SHP77 treated with DMSO at 0.1 percent for 48 hours (cell line): ENCODE measurements around the gene ABTB1.

Source experiments
- DNase-seq: peaks from one replicate; lab custom pipeline; 2025; lab: John Stamatoyannopoulos, UW

ABTB1 gene

DNA sequence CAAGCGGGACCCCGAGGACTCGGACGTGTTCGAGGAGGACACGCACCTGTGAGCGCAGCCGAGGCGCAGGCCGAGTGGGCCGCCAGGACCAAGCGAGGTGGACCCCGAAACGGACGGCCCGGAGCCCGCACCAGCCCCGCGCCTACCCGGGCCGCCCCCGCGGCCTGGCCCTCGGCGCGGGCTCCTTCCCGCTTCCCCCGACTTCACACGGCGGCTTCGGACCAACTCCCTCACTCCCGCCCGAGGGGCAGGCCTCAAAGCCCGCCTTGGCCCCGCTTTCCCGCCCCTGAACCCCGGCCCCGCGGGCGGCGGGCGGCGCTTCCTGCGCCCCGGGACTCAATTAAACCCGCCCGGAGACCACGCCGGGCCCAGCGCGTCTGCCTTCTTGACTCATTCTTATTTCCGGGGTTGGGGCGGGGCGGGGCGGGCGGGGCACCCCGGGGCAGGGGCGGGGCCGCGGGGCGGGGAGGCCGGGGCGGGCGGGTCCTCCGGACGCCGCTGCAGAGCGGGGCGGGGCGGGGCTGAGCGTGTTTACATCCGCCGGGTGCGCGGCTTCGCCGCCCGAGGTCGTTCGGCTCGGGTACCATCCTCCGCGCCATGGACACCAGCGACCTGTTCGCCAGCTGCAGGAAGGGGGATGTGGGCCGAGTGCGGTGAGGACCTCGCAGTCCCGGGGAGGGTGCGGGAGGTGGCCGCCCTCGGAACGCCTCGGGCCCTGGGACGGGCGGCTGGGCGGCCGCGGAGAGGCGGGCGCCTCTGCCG lies at the start of gene ABTB1:
Gene ABTB1, plus strand, starts transcription at position 524 of the 762 bp plus-strand sequence. Its CDS starts 74 bp downstream, at position 598.
- DNase-seq = no peak

DNA sequence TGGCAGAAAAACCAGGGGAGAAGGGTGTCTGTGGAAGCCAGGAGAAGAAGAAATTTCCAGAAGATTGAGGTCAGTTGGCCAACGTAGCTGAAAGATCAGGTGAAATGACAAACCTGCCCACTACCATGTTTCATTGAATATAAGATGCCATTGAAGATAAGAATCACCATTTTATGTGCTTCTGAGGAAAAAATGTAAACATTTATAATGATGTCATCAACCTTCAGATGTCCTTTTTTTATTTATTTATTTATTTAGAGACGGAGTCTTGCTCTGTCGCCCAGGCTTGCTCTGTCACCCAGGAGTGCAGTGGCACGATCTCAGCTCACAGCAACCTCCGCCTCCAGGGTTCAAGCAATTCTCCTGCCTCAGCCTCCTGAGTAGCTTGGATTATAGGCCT lies 48.7 kb upstream of the ABTB1 start:
- no peak for DNase-seq

DNA sequence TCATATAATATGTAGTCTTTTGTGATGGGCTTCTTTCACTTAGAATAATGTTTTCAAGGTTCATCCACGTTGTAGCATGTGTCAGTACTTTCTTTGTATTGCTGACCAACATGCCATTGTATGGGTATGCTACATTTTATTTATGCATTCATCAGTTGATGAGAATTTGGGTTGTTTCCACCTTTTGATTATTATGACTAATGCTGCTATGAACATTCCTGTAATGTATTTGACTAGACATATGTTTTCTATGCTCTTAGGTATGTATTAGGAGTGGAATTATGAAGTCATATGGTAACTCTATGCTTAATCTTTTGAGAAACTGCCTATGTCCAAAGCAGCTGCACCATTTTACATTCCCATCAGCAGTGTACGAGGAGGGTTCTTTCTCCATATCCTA lies 46.9 kb upstream of the ABTB1 start:
- DNase-seq = no peak

DNA sequence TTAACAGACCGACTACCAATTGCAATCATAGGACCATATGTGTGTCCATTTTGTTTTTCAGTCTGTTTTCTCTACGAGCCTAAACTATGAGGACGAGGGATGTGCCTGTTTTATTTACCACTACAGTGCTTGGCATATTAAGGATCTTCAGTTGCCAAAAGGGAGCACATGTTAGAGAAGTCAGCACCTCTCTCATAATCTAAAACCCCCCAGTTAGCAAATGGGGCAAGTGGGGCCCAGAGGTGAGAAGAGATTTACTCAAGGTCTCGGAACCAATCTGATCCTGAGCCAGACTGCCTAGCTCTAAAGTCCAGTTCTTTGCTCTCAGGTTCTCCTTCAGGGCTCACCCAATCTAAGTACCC lies 44.3 kb upstream of the ABTB1 start:
- no peak for DNase-seq

DNA sequence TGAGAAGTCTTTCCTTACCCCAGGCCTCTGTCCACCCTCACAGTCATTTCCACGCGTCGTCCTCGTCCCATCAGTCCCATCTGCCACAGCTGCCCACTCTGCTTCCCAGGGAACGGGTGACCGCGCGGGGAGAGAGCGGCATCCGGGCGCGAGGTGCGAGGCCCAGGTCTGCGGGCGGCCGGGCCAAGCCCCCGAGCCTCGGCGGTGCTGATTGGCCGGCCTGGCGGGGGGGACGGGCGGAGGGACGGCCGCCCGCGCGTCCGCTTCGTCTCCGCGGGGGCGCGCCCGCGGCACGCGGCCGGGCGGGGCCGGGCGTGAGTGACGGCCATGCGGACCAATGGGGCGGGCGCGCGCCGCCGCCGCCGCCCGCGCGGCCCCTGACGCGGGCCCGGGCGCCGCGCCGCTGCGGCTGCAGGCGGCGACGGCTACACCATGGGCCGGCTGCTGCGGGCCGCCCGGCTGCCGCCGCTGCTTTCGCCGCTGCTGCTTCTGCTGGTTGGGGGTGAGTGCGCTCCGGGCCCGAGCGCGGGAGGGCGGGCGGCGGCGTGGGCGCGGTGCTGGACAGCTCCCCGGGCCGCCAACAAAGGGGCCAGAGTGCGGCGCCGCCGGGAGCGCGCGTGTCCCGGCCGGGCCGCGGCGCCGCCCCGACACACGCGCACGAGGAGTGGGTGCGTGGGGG lies 43.8 kb upstream of the ABTB1 start, which contains the start of gene PODXL2:
Gene PODXL2, plus strand, starts transcription at position 398 of the 679 bp plus-strand sequence. Its CDS starts 35 bp downstream, at position 433.
- DNase-seq = peak; percentile 27

DNA sequence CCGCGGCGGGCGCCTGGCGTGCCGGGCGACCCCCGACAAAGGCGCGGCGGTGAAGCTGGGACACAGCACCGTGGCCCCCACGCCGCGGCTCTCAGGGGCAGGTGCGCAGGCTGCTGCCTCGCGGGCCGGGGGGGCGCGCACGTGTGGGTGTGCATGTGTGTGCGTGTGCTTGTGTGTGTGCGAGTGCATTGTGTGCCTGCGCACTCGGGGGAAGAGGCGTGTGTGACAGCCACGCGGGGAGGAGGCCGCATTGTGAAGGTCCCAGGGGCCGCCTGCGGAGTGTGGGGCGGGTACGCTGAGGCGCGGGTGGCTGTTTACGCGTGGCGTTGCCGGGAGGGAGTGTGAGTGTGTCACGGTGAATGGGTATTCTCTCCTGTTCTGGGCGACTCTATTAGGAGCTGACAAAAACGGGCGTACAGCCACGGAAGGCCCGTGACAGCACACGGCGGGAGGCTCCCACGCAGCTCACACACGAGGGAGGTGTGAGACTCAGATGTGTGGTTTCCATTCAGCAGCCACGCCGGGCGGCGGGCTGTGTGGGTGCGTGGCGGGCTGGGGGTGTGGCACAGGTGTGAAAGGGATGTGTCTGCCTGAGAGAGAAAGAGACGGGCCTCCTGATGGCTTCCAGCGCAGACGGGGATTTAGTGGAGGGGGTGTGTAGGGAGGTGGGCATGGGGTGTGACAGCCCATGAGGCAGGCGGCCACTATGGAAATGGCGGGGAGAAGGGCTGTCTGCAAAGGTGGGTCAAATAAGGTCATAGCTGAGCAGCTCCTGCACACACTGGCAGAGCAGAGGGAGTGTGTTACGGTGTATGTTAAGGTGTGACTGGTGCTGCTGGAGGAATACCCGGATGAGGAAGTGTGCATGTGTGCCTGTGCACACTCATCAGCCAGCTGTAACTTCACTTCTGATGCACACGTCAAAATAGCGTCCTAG lies 43.0 kb upstream of the ABTB1 start:
- no peak for DNase-seq

DNA sequence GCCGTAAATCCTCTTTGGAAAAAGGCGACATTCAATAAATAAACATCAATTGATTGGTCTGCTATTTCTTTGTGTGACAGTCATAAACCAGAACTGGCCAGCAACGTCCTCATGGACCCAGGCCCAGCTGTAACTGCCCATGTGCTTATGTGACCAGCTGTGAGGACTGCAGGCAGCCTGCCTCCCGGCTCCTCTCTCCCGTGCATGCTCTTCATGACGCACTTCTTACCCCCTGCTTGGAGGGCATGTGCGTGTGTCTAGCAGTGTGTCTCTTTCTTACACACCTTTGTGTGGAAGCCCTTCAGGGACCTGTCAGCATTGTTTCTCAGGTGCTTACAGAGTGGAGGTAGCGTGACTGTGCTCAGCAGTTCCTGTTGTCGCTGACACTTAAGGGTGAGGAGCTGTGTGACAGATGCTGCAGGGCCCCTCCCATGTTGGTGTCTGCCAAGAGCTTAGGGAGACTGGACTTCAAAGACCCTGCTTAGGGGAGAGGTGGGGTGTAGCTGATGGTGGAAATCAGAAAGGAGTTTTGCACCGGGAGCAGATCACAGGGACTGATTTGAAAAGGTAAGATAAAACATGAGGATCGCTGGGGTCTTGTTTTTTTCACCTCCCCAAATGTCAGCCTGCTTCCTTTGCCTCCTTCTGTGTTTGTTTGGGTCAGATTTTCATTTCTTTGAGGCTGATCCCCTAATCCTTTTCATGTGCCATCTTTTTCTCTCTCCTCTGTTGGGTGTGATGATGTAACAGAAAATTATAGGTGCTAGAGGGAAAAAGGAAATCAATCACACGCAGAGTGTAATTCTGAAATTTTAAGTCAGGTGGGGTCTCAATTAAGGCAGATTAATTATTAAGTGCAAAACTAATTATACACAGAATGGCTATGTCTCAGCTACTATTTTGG lies 41.7 kb upstream of the ABTB1 start:
- DNase-seq = peak; percentile 50

DNA sequence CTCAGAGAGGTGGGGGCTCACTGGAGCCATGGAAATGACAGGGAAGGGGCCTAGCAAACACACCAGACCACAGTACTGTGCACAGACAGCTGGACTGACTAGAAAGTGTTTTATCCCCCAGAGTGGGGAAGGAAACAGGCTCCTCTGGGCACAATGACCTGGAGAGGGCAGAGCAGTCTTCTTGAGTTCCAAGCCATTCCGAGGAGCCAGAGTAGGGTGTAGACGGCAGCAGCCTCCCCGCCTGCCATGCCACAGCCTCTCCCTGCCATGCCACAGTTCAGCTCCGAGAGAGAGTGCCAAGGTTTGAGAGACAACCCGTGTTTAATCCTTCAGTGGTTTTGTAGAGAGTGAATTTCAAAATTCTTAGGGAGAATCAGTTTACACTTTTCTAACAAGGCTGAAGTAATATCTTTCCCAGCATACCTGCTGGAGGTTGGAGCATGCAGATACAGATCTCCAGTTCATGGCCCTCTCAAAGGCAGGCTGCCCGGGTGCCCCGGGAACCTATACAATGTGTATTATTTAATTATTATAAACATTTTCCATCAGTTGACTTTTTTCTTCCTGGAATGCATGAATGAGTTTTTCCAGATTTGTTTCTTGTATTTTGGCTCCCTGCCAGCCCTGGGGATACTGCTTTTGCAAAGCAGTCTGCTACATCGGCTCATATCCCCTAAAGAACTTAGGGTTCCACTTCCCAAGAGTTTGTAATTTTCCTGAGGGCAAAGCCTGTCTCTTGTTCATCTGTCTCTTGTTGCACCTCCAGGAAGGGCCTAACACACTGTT lies 40.5 kb upstream of the ABTB1 start:
- no peak for DNase-seq

DNA sequence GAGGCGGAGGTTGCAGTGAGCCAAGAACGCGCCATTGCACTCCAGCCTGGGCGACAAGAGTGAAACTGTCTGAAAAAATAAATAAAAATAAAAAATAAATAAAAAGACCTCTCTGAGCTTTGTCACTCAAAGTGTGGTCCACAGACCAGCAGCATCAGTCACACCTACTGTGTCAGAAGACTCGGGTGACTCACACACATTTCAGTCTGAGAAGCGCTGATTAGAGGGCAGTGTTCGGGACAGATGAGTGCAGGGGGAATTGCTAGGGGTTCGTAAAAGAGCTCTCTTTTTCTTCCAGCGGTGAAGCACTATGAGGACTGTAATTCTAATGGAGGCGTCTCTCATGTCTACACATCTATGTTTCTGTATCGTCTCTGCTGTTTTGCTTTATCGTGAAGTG lies 38.1 kb upstream of the ABTB1 start:
- no peak for DNase-seq

DNA sequence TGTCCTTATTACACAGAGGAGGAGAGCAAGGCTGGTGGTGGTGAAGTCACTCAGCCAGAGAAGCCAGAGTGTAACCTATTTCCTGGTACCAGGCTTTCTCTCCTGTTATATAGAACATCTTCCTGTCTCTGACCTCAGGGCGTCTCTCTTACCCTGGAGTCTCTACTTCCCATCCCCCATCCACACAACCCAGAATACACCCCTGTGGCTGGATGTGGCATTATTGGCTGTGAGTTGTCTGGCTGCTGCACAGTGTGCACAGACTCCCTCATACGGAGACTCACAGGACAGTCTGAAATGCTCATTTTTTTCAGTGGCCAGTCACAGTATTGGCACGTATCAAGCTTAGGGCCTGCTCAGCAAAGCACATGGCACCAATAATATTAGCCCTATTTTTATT lies 35.2 kb upstream of the ABTB1 start:
- no peak for DNase-seq

DNA sequence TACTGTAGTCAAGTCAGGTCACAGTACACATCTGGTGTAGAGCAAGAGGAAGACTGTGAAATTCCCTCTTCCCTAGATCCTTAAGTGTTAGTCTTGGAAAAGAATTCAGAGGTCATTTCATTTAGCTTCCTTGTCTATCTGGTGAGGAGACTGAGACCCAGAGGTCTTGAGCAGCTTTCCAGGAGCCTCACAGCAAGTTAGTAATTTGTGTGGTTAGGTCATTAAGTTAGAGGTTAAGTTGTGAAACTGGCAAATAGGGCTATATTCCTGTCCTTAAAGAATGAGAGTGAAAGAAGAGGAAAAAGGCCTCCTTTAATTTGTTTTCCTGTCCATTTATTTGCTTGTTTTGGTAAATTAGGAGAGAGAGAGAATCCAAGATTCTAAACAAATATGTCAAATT lies 34.8 kb upstream of the ABTB1 start:
- DNase-seq = no peak

DNA sequence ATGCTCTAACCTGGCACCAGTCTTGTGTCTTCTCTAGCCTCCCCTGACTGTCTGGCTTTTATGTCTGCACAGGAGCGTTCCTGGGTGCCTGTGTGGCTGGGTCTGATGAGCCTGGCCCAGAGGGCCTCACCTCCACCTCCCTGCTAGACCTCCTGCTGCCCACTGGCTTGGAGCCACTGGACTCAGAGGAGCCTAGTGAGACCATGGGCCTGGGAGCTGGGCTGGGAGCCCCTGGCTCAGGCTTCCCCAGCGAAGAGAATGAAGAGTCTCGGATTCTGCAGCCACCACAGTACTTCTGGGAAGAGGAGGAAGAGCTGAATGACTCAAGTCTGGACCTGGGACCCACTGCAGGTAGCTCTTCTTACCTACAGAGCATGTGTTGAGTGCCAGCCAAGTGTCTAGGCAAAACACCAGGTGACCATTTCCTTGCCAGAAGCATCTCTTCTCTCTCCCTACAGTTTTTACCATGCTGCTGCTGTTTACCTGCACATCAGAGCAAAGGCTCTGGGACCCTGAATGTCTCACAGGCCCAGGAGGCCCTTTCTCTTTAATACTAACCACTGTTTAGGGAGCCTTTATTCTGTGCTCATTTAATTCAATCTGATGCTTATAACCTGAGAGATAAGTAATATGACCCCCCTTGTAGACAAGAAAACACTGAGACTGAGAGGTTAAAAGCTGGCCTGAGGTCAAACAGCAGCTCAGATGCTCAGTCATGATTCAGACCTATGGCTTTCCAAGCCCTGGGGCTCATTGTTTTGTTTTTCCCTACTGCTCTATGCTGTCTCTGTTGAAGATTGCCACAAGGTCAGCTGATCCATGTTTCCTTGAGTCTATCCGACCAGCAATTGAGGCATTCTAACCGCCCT lies 33.3 kb upstream of the ABTB1 start:
- DNase-seq = no peak

DNA sequence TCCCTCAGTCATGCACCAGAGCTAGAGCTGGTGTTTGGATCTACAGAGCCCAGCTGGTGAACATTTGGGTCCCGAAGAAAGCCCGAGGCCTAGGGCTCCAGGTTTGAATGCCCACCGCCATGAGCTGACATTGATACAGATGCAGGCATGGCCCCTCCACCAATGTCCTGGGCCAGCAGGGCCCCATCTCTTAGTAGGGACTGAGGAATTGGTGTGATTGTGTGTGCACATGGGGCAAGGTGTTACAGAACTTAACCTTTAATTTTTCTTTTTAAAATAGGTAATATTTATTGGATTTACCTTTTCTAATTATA lies 32.8 kb upstream of the ABTB1 start:
- no peak for DNase-seq

DNA sequence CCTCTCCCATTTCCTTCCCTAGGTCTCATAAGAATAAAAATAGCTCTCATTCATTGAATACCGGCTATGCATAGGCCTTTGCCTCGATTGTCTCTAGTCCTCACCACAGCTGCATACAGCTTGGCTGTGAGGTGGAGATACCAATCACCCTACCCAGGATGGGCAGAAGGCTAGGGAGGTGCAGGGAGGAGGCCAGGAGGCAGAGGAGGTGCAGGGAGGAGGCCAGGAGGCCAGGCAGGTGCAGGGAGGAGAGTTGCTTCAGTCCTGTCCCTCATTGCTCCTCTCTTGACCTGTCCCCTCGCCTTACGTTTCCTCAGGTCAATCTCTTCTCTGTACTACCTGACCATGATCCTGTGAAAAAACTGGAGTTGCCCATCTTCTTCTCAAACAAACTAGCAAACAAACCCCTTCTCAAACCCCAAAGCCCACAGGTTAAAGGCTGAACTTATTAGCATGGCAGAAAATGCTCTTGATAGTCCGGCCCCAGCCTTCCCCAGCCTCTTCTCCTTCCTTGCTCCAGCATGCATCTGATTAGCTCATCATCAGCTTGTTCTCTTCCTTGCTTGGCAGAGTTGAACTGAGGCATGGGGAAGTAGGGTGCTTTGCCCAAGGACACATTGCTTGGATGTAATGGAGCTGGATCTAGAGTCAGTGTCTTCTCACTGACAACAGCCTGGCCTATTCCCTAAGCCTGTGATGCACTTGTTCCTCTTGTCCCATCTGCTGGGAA lies 27.9 kb upstream of the ABTB1 start:
- DNase-seq = no peak

DNA sequence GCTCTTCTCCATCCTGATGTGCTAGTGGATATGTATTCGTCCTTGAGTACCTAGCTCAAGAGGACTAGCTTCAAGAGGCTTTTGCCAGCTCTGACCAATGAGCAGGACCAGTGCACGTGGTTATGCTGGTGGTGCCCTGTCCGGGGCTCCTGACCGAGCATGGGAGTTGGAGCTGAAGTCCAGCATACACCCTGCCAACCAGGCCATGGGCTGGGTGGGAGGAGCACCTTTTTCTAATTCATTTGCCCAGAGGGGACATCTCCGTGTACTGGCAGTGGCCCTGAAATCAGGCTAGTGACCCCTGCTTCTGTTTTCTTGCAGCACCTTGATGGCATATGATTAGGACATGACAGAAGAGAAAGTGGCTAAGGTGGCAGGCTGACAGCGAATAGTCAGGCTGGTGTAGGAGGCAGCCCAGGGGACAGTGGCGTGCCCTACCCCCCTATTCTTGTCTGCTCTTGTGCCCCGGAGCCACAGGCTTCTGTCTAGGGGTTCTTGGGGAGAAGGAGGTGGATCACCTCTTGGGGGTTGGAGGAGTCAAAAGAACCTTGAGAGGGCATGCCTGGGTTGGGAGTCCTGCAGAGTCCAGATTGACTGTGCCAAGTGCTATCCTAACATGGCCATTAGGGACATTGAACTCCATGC lies 27.3 kb upstream of the ABTB1 start:
- no peak for DNase-seq

DNA sequence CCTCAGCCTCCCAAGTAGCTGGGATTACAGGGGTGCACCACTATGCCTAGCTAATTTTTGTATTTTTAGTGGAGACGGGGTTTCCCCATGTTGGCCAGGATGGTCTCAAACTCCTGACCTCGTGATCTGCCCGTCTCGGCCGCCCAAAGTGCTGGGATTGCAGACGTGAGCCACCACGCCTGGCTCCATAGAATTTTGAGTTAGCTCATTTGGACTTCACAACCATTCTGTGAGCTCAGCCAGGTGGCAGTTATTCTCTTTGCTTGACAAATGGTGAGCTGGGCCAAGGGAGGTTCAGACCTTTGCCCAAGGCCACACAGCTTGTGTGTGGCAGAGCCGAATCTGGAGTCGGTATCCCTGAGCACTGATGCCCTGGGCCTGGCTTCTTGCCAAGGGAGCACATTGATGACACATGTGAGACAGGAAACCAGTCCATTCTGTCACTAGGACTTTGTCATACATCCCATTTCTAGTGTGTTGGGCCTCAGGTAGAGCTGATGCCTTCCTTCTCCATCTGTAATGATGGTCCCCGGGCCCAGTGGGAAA lies 26.2 kb upstream of the ABTB1 start:
- no peak for DNase-seq

DNA sequence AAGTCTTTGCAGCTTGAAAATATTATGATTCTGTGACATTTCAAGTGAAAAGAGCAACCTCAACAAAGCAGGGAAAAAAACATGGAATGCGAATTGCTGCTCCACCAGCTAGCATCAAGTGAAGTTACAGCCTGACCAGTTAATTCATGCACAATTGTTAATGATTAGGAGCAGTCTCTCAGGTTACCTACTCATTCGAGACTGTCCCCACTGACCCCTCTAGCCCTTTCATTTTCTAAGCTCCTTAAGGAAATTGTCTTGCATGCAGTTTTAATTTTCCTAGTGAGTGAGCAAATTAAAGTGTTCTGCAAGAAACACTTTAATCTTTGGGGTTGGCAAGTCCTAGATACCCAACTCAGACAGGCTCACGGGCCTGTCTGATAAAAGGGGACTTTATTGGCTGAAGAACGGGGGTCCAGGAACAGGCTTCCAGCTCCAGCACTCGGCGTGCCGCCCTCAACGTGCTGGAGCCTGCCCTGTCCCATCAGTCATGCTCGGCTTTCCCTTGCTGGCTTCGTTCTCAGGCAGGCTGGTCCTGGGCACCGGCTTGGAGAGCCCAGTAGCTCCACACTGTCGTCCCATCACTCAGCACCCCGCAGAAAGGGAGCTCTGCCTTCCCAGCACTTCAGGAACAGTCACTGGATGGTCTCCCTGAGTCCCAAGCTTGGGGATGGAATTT lies 25.4 kb upstream of the ABTB1 start:
- DNase-seq = no peak

DNA sequence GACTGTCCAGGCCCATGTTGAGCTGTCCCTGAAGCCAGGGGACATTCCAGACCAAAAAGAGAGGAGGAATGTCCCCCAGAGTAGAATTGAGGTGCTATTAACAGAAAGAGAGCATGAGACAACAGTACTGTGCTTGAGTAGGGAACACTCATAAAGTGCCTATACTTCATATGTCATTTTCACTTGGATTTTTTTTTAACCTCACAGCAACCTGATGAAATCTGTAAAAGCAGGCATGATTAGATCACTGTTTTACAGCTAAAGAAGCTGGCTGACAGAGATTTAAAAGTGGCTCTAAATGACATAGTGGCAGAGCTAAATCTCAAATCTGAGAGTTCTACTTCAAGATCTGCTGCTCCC lies 24.9 kb upstream of the ABTB1 start:
- no peak for DNase-seq
